WTC11 (cell line): ENCODE data around the gene SDR42E2.

Source experiments
- CREB1 ChIP-seq: sonication (generic); formaldehyde crosslinking; IDR thresholded peaks from 2 replicates; pipeline ENCODE4 v1.8.0; 2023; ENCODE audit warnings: mild to moderate bottlenecking, missing genetic modification reagents
- ELF4 ChIP-seq: sonication (generic); formaldehyde crosslinking; IDR thresholded peaks from 2 replicates; pipeline ENCODE4 v1.8.1; 2022; ENCODE audit warnings: low read depth, mild to moderate bottlenecking, moderate library complexity, missing genetic modification reagents
- ESRRA ChIP-seq: sonication (generic); formaldehyde crosslinking; IDR thresholded peaks from 2 replicates; pipeline ENCODE4 v1.8.1; 2022; ENCODE audit warnings: mild to moderate bottlenecking, missing genetic modification reagents, borderline replicate concordance
- FOXJ3 ChIP-seq: sonication (generic); formaldehyde crosslinking; IDR thresholded peaks from 2 replicates; pipeline ENCODE4 v1.9.0; 2021; ENCODE audit warnings: missing genetic modification reagents, mild to moderate bottlenecking, borderline replicate concordance
- IRF2 ChIP-seq: sonication (generic); formaldehyde crosslinking; IDR thresholded peaks from 2 replicates; pipeline ENCODE4 v1.8.0; 2022; ENCODE audit warnings: low read depth, missing genetic modification reagents, borderline replicate concordance
- MLX ChIP-seq: sonication (generic); formaldehyde crosslinking; IDR thresholded peaks from 2 replicates; pipeline ENCODE4 v1.8.1; 2023; ENCODE audit warnings: mild to moderate bottlenecking, missing genetic modification reagents, moderate library complexity
- NFE2L1 ChIP-seq: sonication (generic); formaldehyde crosslinking; IDR thresholded peaks from 2 replicates; pipeline ENCODE4 v1.8.1; 2023; ENCODE audit warnings: missing genetic modification reagents
- NR3C1 ChIP-seq: sonication (generic); formaldehyde crosslinking; conservative IDR thresholded peaks from 2 replicates; pipeline ENCODE4 v1.8.1; 2023; ENCODE audit warnings: low read depth, mild to moderate bottlenecking, missing genetic modification reagents
- SP1 ChIP-seq: sonication (generic); formaldehyde crosslinking; conservative IDR thresholded peaks from 2 replicates; pipeline ENCODE4 v1.8.1; 2022; ENCODE audit warnings: missing genetic modification reagents
- ZBTB21 ChIP-seq: sonication (generic); formaldehyde crosslinking; IDR thresholded peaks from 2 replicates; pipeline ENCODE4 v1.8.1; 2023; ENCODE audit warnings: mild to moderate bottlenecking, missing genetic modification reagents, borderline replicate concordance
- ZNF121 ChIP-seq: sonication (generic); formaldehyde crosslinking; IDR thresholded peaks from 2 replicates; pipeline ENCODE4 v1.8.0; 2023; ENCODE audit warnings: missing genetic modification reagents
- ZNF512 ChIP-seq: sonication (generic); formaldehyde crosslinking; IDR thresholded peaks from 2 replicates; pipeline ENCODE4 v1.8.1; 2022; ENCODE audit warnings: missing genetic modification reagents, borderline replicate concordance
- TF ChIP-seq, protein P1 (sequence below): fragments of 200-600 bp; IDR thresholded peaks from 2 replicates; pipeline ENCODE4 v1.8.0; 2022; ENCODE audit warnings: antibody characterized with exemption
- TF ChIP-seq, protein P2 (sequence below): sonication (generic); formaldehyde crosslinking; IDR thresholded peaks from 2 replicates; pipeline ENCODE4 v1.8.0; 2022; ENCODE audit warnings: mild to moderate bottlenecking, missing genetic modification reagents

DNA sequence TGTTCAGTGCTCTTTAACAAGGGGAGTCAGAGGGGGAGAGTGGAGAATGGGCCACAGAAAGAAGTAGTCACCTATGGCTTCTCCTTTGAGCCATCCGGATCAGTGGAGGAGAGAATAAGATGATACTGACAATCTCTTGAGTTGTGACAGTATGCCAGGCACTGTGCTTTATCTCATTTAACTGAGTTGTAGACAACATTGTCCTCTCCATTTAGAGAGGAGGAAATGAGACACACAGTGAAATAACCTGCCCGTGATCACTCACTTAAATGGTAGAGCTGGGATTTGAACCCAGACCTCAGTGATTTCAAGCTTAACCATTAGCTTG lies 25.9 kb downstream of the SDR42E2 start:
- TF ChIP-seq ESRRA (CRISPR knock-in tag) (no peak), NFE2L1 (CRISPR knock-in tag) (no peak), MLX (CRISPR knock-in tag) (no peak), ZNF121 (CRISPR knock-in tag) (no peak), SP1 (CRISPR knock-in tag) (no peak), CREB1 (CRISPR knock-in tag) (no peak), ZBTB21 (CRISPR knock-in tag) (no peak), ZNF512 (CRISPR knock-in tag) (no peak), NR3C1 (no peak), IRF2 (CRISPR knock-in tag) (no peak), ELF4 (no peak), FOXJ3 (no peak)
- TF ChIP-seq, protein P1, sequence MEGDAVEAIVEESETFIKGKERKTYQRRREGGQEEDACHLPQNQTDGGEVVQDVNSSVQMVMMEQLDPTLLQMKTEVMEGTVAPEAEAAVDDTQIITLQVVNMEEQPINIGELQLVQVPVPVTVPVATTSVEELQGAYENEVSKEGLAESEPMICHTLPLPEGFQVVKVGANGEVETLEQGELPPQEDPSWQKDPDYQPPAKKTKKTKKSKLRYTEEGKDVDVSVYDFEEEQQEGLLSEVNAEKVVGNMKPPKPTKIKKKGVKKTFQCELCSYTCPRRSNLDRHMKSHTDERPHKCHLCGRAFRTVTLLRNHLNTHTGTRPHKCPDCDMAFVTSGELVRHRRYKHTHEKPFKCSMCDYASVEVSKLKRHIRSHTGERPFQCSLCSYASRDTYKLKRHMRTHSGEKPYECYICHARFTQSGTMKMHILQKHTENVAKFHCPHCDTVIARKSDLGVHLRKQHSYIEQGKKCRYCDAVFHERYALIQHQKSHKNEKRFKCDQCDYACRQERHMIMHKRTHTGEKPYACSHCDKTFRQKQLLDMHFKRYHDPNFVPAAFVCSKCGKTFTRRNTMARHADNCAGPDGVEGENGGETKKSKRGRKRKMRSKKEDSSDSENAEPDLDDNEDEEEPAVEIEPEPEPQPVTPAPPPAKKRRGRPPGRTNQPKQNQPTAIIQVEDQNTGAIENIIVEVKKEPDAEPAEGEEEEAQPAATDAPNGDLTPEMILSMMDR: no peak
- TF ChIP-seq, protein P2, sequence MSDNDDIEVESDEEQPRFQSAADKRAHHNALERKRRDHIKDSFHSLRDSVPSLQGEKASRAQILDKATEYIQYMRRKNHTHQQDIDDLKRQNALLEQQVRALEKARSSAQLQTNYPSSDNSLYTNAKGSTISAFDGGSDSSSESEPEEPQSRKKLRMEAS: no peak
